Stimulated activated naive B cell treated with anti-CD40 and anti-IgM and Interleukin-4, amounts not matched to agents 10 μg/mL and 1 μg/mL and 100 μg/mL, for 72 hours (primary cell): ENCODE measurements around the gene ZSWIM6.

Source experiments
- ATAC-seq, 2 donors: fragments of 150-1000 bp; cut with Tn5 transposase; replicated peaks; 2 replicates each; pipeline ENCODE4 v1.10.0; 2021; ENCODE audit warnings: moderate library complexity in 1 of 2
- DNase-seq: peaks from one replicate; pipeline ENCODE4 v3.0.0; 2021
- H3K27ac Mint-ChIP-seq: one replicate; pipeline ENCODE4 v1.8.0; 2022; ENCODE audit warnings: mild to moderate bottlenecking, mixed read lengths
- H3K27me3 Mint-ChIP-seq, 2 donors: one replicate each; pipeline ENCODE4 v1.8.0; 2022; ENCODE audit warnings: mixed read lengths in 2 of 2
- H3K36me3 Mint-ChIP-seq, 2 donors: one replicate each; pipeline ENCODE4 v1.8.0; 2022; ENCODE audit warnings: mixed read lengths in 2 of 2, mild to moderate bottlenecking in 1 of 2
- H3K4me1 Mint-ChIP-seq, 2 donors: one replicate each; pipeline ENCODE4 v1.8.0; 2022; ENCODE audit warnings: mixed read lengths in 2 of 2, mild to moderate bottlenecking in 1 of 2
- H3K4me3 Mint-ChIP-seq, 2 donors: one replicate each; pipeline ENCODE4 v1.8.0; 2022; ENCODE audit warnings: mild to moderate bottlenecking in 2 of 2, mixed read lengths in 2 of 2, moderate library complexity in 1 of 2
- H3K9me3 Mint-ChIP-seq, 2 donors: one replicate each; pipeline ENCODE4 v1.8.0; 2022; ENCODE audit warnings: mixed read lengths in 2 of 2, mild to moderate bottlenecking in 1 of 2

Gene ZSWIM6

GRCh38 chr5:61318376-61318775 is 13.7 kb upstream of the ZSWIM6 start:
- no peak for ATAC-seq

GRCh38 chr5:61319388-61320146 is 12.5 kb upstream of the ZSWIM6 start:
- ATAC-seq, result peak; percentile 96
- H3K27me3 Mint-ChIP-seq, result peaks cover 5 to 6% of the 10 kb centered on the region in 2 donors
- DNase-seq, result peak; percentile 61
- peaks cover 19 to 36% of the 10 kb centered on the region in 2 donors for H3K4me1 Mint-ChIP-seq
- no peaks in the 10 kb centered on the region for H3K9me3 Mint-ChIP-seq
- no peaks in the 10 kb centered on the region for H3K36me3 Mint-ChIP-seq
- peak overlapping the region; percentile 33 for H3K27ac Mint-ChIP-seq
- peak overlapping the region; percentile 47 to 65 for H3K4me3 Mint-ChIP-seq

More at GRCh38 chr5:61318376-61318775, 13.7 kb upstream of the ZSWIM6 start:
- Mint-ChIP-seq H3K36me3 (no peaks in the 10 kb centered on the region), H3K9me3 (no peaks in the 10 kb centered on the region), H3K27me3 (peaks cover 0 to 6% of the 10 kb centered on the region in 2 donors), H3K4me1 (peaks cover 19 to 30% of the 10 kb centered on the region in 2 donors), H3K4me3 (no peak overlapping the region), H3K27ac (no peak overlapping the region)
- no peak for DNase-seq

GRCh38 chr5:61320860-61321259 is 11.2 kb upstream of the ZSWIM6 start:
- ATAC-seq, result no peak
- Mint-ChIP-seq H3K4me1 (peaks cover 19 to 36% of the 10 kb centered on the region in 2 donors), H3K27ac (no peak overlapping the region), H3K4me3 (no peak overlapping the region), H3K27me3 (peaks cover under 1 to 6% of the 10 kb centered on the region in 2 donors), H3K36me3 (no peaks in the 10 kb centered on the region), H3K9me3 (no peaks in the 10 kb centered on the region)
- no peak for DNase-seq

GRCh38 chr5:61321669-61322068 is 10.4 kb upstream of the ZSWIM6 start:
- no peak overlapping the region for H3K27ac Mint-ChIP-seq
- no peak for DNase-seq
- H3K9me3 Mint-ChIP-seq, result no peaks in the 10 kb centered on the region
- no peak for ATAC-seq
- H3K36me3 Mint-ChIP-seq, result no peaks in the 10 kb centered on the region
- no peak overlapping the region for H3K4me3 Mint-ChIP-seq
- peaks cover 0 to 6% of the 10 kb centered on the region in 2 donors for H3K27me3 Mint-ChIP-seq
- peaks cover 19 to 36% of the 10 kb centered on the region in 2 donors for H3K4me1 Mint-ChIP-seq

GRCh38 chr5:61322738-61323725 is 9.0 kb upstream of the ZSWIM6 start:
- Mint-ChIP-seq H3K27me3 (peaks cover 0 to 6% of the 10 kb centered on the region in 2 donors), H3K4me3 (no peak overlapping the region), H3K27ac (no peak overlapping the region), H3K4me1 (peaks cover 21 to 39% of the 10 kb centered on the region in 2 donors), H3K36me3 (no peaks in the 10 kb centered on the region), H3K9me3 (no peaks in the 10 kb centered on the region)
- DNase-seq (no peak), ATAC-seq (no peak)

- ATAC-seq, result peak; percentile 8 to 13
- H3K36me3 Mint-ChIP-seq, result peaks cover 3 to 6% of the 10 kb centered on the region in 2 donors
These were observed 4.0 kb upstream of the ZSWIM6 start for GRCh38 chr5:61327760-61328753.

GRCh38 chr5:61328791-61329549 is 3.1 kb upstream of the ZSWIM6 start:
- Mint-ChIP-seq H3K4me3 (peak overlapping the region; percentile 51 to 58), H3K36me3 (peaks cover 3 to 6% of the 10 kb centered on the region in 2 donors), H3K27me3 (peaks cover 0 to 2% of the 10 kb centered on the region in 2 donors), H3K4me1 (peaks cover 27 to 34% of the 10 kb centered on the region in 2 donors), H3K27ac (peak overlapping the region; percentile 39), H3K9me3 (no peaks in the 10 kb centered on the region)
- ATAC-seq (no peak), DNase-seq (no peak)

More at GRCh38 chr5:61327760-61328753, 4.0 kb upstream of the ZSWIM6 start:
- Mint-ChIP-seq H3K27me3 (peaks cover 0 to 6% of the 10 kb centered on the region in 2 donors), H3K27ac (no peak overlapping the region), H3K4me1 (peaks cover 27 to 35% of the 10 kb centered on the region in 2 donors), H3K9me3 (no peaks in the 10 kb centered on the region), H3K4me3 (peak overlapping the region in 1 of 2 donors; percentile 0)
- DNase-seq, result peak; percentile 28

GRCh38 chr5:61329550-61330128 is 2.4 kb upstream of the ZSWIM6 start:
- Mint-ChIP-seq H3K27ac (no peak overlapping the region), H3K4me3 (peak overlapping the region; percentile 88 to 98), H3K4me1 (peaks cover 34 to 38% of the 10 kb centered on the region in 2 donors), H3K9me3 (no peaks in the 10 kb centered on the region), H3K27me3 (no peaks in the 10 kb centered on the region), H3K36me3 (peaks cover 6 to 10% of the 10 kb centered on the region in 2 donors)
- DNase-seq (no peak), ATAC-seq (peak in 1 of 2 donors; percentile 7)

- Mint-ChIP-seq H3K27me3 (no peaks in the 10 kb centered on the region), H3K27ac (peak overlapping the region; percentile 57), H3K4me3 (peak overlapping the region; percentile 88 to 98), H3K36me3 (peaks cover 6 to 11% of the 10 kb centered on the region in 2 donors), H3K4me1 (peaks cover 41 to 46% of the 10 kb centered on the region in 2 donors), H3K9me3 (no peaks in the 10 kb centered on the region)
- ATAC-seq (no peak), DNase-seq (no peak)
These were observed 1.7 kb upstream of the ZSWIM6 start for GRCh38 chr5:61330341-61330844.

- peak; percentile 42 to 45 for ATAC-seq
- peak; percentile 77 for DNase-seq
- H3K9me3 Mint-ChIP-seq, result no peaks in the 10 kb centered on the region
- H3K36me3 Mint-ChIP-seq, result peaks cover 7 to 12% of the 10 kb centered on the region in 2 donors
- H3K27ac Mint-ChIP-seq, result peak overlapping the region; percentile 56
- H3K4me1 Mint-ChIP-seq, result peaks cover 41 to 48% of the 10 kb centered on the region in 2 donors
- H3K4me3 Mint-ChIP-seq, result peak overlapping the region; percentile 88 to 98
- H3K27me3 Mint-ChIP-seq, result no peaks in the 10 kb centered on the region
These were observed 1.1 kb upstream of the ZSWIM6 start for GRCh38 chr5:61330845-61331406.

- DNase-seq (no peak), ATAC-seq (peak; percentile 0 to 2)
- Mint-ChIP-seq H3K27me3 (no peaks in the 10 kb centered on the region), H3K9me3 (peaks cover 0 to 2% of the 10 kb centered on the region in 2 donors), H3K4me3 (peak overlapping the region; percentile 88 to 98), H3K36me3 (peaks cover 14 to 26% of the 10 kb centered on the region in 2 donors), H3K4me1 (peaks cover 41 to 48% of the 10 kb centered on the region in 2 donors), H3K27ac (peak overlapping the region; percentile 100)
These were observed 296 bp downstream of the ZSWIM6 start for GRCh38 chr5:61332358-61332749.

GRCh38 chr5:61332851-61333320 is 828 bp downstream of the ZSWIM6 start:
- peaks cover 41 to 45% of the 10 kb centered on the region in 2 donors for H3K4me1 Mint-ChIP-seq
- H3K27ac Mint-ChIP-seq, result peak overlapping the region; percentile 65
- no peak for ATAC-seq
- DNase-seq, result peak; percentile 20
- no peaks in the 10 kb centered on the region for H3K27me3 Mint-ChIP-seq
- H3K4me3 Mint-ChIP-seq, result peak overlapping the region; percentile 82 to 92
- peaks cover 14 to 30% of the 10 kb centered on the region in 2 donors for H3K36me3 Mint-ChIP-seq
- H3K9me3 Mint-ChIP-seq, result peaks cover 0 to 2% of the 10 kb centered on the region in 2 donors
